GM23248 (cell line): Measurements from ENCODE around the gene PEX16.

Source experiments
- EZH2 ChIP-seq: fragments of 200-600 bp; sonication (generic); IDR thresholded peaks from 2 replicates; pipeline ENCODE4 v1.6.1; 2018; ENCODE audit warnings: antibody characterized with exemption, mild to moderate bottlenecking; ENCODE audit not compliant: insufficient read depth, poor library complexity, severe bottlenecking
- EZH2phosphoT487 ChIP-seq: fragments of 200-600 bp; sonication (generic); IDR thresholded peaks from 2 replicates; pipeline ENCODE4 v1.6.1; 2018; ENCODE audit warnings: antibody characterized with exemption, moderate library complexity, mild to moderate bottlenecking, low read depth; ENCODE audit not compliant: insufficient read depth

DNA sequence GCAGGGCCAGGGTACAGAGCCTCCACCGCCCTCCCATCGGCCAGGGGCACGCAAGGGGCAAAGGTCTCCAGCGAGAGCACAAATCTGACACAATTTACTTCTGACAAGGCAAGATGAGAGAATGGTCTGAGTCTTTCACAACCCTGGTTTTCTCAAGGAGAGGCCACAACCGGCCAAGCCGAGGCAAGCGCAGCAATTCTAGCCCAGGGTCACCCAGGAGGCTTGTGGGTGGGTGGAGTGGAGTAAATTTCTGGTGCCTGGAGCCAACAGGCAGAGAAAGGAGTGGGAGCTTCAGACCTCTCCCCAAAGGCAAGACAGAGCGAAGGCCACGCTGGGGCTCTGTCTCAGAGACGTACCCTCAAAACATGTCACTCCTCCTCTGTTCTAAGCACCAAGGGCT is 14.1 kb upstream of the PEX16 start:
- no peak for TF ChIP-seq EZH2
- TF ChIP-seq EZH2phosphoT487: no peak
